ENCODE measurements around the gene NACAD. TPM values are rescaled to one million over a fixed set of nuclear protein-coding genes. Genes with fewer than 3 reads are reported as not detected.
A peak's percentile ranks its signal among the peaks of the same experiment; 100 is the strongest.
"Not testable (repeated sequence)": the region's sequence is repeated elsewhere in the genome, so short reads cannot be mapped to it uniquely, and the experiment has no call there.

The NACAD gene
- total RNA-seq, 1 donor from 2014 or later: 5.1 TPM

- DNase-seq: no peak
Observed at GRCh38 chr7:45053401-45053800, 35.4 kb downstream of the NACAD start.

DNA sequence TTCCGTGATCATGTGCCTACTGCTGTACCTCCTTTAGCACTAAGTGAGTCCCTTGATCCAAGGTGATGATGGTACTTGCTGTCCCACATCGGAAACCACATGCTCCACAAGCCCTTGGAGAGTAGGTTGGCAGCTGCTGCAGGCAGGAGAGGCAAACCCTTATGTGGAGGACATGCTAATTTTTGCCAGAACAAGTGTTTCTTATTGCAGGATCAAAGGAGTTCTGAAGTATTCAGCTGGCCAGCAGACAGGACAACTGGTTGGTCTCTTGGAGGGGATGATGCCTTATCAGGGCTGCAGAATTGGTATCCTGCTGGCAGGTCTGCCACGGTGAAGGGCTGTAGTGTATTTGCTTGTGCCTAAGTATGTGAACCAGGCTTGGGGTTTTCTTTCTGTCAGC is 36.8 kb downstream of the NACAD start:
- peak; percentile 74 for DNase-seq

DNA sequence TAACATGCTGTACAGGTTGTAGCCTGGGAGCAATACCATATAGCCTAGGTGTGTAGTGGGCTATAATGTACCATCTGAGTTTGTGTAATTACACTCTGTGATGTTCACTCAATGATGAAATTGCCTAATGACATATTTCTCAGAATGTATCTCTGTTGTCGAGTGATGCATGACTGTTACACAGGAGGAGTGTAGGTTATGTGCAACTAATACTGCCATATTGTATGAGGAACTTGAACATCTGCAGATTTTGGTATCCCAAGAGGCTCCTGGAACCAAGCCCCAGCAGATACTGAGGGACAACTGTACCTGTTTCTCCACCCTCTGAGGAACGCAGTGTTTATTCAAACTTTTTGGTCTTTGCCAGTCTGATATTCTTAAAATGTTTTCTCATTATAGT is 38.6 kb downstream of the NACAD start:
- DNase-seq: no peak

GRCh38 chr7:45048748-45049147 is 40.0 kb downstream of the NACAD start:
- no peak for DNase-seq

- DNase-seq: no peak
Observed at GRCh38 chr7:45044338-45044737, 44.4 kb downstream of the NACAD start.

DNA sequence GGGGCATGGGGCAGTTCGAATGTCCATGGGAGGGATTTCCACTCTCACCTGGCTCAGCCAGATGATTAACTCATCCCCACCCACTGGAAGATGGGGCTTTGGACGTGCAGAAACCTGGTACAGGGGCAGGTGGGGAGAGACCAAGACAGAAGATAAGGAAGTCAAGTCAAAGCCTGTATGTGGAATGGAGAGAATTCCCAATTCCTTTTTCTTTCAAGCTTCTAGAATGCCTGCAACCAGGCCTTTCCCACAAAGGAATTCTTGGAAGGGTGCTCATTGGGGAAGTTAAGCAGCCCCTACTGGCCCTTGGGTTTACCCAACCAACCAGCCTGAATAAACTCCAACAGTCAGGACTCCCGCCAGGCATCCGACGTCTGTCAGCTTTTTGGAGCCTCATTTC is 49.7 kb downstream of the NACAD start:
- no peak for DNase-seq

- DNase-seq: no peak
Observed at GRCh38 chr7:45037876-45038275, 50.9 kb downstream of the NACAD start.

- DNase-seq: no peak
Observed at GRCh38 chr7:45036796-45037195, 52.0 kb downstream of the NACAD start.

GRCh38 chr7:45036317-45036716 is 52.5 kb downstream of the NACAD start:
- no peak for DNase-seq

- DNase-seq: peak; percentile 18
Observed at GRCh38 chr7:45035893-45036292, 52.9 kb downstream of the NACAD start.

GRCh38 chr7:45035371-45035770 is 53.4 kb downstream of the NACAD start:
- DNase-seq: no peak

DNA sequence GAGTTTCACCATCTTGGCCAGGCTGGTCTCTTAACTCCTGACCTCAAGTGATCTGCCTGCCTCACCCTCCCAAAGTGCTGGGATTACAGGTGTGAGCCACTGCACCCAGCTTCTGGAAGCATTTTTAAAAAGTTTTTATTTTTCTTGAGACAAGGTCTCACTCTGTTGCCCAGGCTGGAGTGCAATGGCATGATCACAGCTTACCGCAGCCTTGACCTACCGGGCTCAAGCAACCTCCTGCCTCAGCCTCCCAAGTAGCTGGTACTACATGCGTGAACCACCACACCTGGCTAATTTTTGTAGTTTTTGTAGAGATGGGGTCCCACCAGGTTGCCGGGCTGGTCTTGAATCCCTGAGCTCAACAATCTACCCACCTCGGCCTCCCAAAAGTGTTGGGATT is 54.1 kb downstream of the NACAD start:
- DNase-seq: not testable (repeated sequence)

DNA sequence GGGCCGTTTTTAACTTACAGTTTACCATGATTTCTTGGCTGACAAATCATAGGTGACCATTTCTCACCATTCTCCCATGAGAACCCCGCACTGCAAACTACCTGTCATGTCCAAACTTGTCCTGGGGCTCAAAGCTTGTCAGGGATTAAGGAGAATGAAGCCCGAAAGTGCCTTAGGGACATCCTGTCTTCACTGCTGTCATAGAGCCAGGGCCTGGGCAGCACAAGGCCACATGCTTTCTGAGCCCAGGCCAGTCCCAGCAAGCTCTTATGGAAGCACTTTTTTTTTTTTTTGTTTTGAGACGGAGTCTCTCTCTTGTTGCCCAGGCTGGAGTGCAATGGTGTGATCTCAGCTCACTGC is 54.9 kb downstream of the NACAD start:
- peak; percentile 31 for DNase-seq

GRCh38 chr7:45033261-45033930 is 55.4 kb downstream of the NACAD start:
- DNase-seq: no peak

DNA sequence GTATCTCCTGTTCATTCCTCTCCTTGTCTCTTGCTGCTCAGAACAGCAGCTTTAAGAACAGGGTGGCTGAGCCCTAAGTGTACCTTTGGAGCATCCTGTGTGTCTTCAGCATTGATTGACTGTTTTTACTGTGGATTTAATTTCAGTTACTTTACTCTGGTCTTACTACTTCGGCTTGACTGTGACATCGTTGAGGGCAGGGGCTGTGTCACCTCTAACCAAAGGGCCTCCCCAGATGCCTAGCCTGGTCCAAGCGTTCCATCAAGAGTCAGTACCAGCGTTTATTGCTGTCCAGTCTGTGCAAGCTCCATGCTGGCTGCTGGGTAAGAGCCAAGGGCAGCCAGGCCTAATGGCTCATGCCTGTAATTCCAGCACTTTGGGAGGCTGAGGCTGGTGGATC is 56.3 kb downstream of the NACAD start:
- no peak for DNase-seq

GRCh38 chr7:45031829-45032228 is 56.9 kb downstream of the NACAD start:
- no peak for DNase-seq

Small RNA genes lying within 50 kb of the gene (small RNA-seq; reads per million reads assigned to genes)
- 2.4 reads per million, percentile 90 among the genes with 10 or more reads in this experiment for gene SNORA5A (ENCODE audit: low replicate concordance)
- gene SNORA5B (ENCODE audit: low replicate concordance): not detected
- gene SNORA5C (ENCODE audit: low replicate concordance): 20.7 reads per million, percentile 95 among the genes with 10 or more reads in this experiment

Other genes starting within 250 kb of the NACAD start
- gene H2AZ2, start 240.9 kb downstream of the NACAD start, total RNA-seq: 165 TPM
- gene PURB, start 203.4 kb downstream of the NACAD start, total RNA-seq: 54.4 TPM
- gene MYO1G, start 110.0 kb downstream of the NACAD start, total RNA-seq: 1.9 TPM
- 33.7 TPM for gene CCM2, start 88.8 kb downstream of the NACAD start, total RNA-seq
- 55.4 TPM for gene TBRG4, start 22.7 kb upstream of the NACAD start, total RNA-seq
- gene RAMP3, start 68.8 kb upstream of the NACAD start, total RNA-seq: 8.8 TPM